Activated T-cell treated with anti-CD3 and anti-CD28 coated beads for 24 hours (primary cell): ENCODE measurements around the gene SPOCK2.
A peak's percentile ranks its signal among the peaks of the same experiment; 100 is the strongest.
"Not testable (repeated sequence)": the region's sequence is repeated elsewhere in the genome, so short reads cannot be mapped to it uniquely, and the experiment has no call there.

Experiments used
- DNase-seq: peaks from one replicate; pipeline ENCODE4 v3.0.0-alpha.2; 2020; ENCODE audit warnings: low read depth

SPOCK2 gene

DNA sequence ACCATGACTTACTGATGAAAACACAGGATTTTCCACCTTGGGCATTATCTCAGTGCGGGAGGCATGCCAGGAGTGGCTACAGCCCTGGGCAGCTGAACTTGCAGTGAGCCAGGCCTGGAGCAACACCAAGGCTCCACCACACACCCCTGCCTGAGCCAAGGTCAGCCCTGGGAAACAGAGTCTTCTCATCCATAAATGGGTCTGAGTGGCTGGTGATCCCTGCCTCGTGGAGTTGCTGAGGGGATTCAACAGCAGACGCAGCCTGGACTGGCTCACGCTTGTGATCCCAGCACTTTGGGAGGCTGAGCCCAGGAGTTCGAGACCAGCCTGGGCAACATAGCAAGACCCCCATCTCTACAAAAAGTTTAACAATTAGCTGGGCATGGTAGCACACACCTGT lies 32.2 kb downstream of the SPOCK2 start:
- no peak for DNase-seq

DNA sequence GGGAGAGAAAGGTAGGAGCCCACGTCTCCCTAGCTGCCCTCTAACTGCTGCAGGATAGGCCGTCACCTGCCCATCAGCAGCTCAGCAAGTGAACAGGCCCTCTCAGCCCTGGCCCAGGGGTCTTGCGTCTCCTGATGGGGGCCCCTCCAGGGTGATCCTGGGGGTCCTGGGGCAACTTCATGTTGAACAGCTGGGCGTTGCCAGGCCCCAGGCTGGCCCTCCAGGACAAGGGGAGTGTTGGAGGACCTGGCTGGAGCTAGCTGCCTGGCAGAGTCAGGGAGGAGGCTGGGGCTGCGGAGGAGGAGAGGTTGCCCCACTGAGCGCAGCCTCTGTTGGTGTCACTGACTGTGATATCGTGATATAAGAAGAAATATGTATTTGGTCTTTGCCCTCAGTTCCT lies 34.7 kb downstream of the SPOCK2 start:
- no peak for DNase-seq

DNA sequence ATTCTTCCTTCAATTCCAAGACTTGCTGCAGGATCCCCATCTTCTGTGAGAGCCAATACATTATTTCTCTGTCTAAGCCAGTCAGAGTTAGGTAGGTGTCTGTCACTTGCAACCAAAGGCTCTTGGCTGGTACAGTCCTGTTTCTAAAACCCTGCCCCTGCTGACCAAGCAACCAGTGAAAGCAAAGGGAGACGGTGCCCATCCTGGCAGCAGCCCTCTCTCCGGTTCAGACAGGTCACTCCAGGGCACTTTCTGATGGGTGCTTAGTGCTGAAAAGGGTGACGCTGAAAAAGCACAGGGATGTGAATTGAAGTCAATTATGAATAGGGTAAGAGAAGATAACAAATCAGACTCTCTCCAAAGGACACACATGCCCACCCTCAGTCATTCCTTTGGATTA lies 37.5 kb downstream of the SPOCK2 start:
- no peak for DNase-seq

DNA sequence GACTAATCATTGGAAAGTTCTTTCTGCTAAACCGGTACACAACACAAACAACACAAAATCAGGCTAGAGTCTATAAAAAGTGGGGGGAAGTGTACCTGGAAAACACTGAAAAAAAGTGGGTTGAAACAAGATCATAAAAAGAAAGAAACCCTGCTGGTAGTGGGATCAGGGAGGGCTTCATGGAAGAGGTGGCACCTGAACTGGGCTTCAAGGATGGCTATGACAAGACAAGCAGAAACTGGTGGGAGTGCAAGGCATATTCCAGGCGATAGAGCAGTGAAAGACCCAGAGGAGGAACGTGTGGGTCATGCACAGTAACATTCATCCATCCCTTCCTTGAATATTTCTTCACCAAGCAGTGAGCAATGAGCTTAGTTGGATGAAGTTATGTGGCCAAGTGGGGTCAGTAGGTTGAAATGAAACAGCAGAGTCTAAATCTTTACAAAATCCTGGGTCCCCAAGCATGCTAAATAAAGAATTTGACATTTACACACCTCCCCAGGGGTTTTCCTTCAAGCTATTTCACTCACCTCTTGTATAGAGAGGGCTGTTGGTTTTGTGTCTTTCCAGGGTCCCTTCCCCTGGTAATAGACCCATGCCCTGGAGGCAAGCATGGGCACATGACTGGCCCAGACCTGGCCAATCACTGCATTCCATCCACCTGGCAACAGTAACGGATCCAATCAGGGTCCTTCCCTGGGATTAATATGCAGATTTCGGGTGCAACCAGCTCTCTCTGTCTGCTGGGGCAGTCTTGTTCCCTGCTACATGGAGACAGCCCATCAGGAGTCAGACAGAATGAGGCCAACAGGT lies 38.2 kb downstream of the SPOCK2 start:
- DNase-seq, result no peak

DNA sequence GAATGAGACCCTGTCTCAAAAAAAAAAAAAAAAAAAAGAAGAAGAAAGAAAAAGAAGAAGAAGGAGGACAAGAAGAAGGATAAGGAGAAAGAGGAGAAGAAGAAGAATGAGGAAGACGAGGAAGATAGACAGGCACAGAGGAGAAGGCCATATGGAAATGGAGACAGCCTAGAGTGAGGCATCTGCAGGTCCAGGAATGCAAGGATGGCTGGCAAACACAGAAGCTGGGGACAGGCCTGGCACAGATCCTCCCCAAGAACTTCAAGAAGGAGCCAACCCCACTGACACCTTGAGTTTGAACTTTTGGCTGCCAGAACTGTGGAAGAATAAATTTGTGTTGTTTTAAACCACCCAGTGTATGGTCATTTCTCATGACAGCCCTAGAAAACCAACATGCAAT lies 38.9 kb downstream of the SPOCK2 start:
- no peak for DNase-seq

DNA sequence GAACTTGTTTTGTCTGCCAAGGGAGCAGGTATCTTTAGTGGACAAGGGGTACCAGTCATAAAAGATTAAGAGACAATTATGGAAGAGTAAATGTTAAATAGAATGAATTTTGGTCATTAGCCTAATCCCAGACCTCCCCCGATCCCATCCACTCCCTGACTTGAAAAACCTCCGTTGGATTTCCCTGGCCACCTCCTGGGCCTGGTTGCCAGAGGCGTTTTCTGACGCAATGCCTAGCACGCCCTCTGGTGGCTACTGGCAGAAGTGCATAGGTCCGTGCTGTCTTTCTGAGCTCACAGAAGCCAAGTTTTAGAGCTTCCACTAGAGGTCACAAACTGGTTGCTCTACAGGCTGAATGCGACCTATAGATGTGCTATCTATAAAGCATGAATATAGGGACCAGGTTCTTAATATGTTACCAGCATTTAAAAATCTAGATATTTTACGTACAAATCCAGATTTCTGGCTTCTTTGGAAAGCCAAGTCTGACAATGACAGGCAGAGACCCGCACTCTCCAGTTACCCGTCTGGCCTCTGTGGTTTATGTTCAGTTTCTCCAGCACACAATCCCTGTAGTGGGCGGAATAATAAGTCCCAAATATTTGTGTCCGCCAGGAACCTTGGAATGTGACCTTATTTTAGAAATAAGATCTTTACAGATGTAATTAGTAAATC lies 39.8 kb downstream of the SPOCK2 start:
- DNase-seq, result peak; percentile 86

DNA sequence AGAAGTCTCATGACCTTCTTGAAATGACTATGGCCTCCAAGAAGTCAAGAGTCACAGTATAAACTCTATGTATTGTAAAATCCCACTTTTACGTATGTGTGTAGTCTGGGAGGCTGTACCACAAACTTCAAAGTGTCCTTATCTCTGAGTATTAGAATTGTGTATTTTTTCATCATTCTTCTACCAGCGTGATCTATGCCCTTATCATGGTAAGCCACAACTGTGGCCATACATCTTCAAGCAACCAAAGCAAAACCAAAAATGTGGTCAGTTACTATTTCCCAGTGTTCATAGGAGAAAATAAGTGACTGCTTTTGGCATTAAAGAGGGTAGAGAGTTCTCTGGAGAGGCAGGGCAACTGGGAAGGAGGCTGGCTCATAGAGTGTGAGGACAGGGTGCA lies 42.8 kb downstream of the SPOCK2 start:
- DNase-seq, result no peak

DNA sequence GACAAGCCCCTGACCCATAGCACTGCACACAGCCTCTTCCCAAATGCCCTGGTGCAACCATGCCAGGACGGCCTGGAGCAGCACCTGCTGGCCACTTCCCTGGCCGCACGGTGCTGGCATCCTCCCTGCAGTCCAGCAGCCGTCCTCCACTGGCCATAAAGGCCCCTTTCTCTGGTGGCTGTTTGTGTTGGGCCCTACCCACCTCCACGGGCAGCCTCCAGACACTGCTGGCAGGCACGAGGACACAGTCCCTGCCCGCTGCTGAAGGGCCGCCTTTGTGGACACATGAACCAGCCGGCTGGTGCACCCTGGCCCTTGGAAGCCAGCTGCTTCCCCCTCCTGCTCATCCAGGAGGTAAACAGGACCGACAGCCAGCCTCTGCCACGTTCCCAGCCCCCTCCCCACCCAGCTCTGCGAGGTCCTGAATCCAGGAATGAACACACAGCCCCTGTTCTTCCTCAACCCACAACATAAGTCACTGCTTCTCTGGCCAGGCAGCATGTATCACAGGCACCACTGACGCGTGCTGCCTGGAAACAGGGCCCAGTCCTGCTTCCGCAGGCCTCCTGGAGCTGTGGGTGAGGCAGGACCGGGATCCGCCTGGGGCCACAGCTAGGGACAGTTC lies 43.8 kb downstream of the SPOCK2 start:
- DNase-seq, result no peak

DNA sequence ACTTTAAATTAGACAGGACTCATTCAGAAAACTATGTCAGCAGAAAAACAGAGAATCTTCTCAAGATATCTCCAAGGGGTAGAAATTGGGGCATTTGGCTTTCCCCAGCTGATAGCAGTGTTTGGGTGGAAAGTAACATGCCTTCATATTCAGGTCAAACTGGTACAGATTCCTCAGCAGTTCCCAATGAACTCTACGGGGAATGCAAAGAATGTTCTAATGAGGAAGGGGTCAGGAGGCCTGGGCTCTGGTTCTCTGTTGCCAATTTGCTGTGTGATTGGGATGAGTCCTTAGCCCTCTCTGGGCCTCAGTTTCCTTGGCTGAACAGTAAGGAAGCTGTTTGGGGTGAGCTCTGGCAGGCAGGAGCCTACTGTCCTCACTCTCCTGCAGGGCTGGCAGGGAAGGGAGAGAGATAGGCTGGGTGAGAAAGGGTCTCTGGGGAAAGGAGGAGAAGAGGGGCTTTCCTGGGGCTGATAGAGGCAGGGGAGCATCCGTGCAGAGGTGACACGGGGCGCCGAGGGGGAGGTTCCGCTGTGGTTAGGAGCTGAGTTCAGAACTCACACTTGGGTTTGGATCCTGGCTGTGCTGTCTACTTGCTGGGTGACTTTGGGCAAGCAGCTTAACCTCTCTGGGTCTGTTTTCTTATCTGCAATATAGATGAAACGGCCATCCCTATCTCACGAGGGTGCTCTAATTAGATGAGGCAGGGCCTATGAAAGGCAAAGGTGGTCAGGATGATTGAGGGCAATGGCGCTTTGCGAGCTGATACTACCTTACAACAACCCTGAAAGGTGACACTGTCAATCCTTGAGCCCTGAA lies 45.1 kb downstream of the SPOCK2 start:
- no peak for DNase-seq

DNA sequence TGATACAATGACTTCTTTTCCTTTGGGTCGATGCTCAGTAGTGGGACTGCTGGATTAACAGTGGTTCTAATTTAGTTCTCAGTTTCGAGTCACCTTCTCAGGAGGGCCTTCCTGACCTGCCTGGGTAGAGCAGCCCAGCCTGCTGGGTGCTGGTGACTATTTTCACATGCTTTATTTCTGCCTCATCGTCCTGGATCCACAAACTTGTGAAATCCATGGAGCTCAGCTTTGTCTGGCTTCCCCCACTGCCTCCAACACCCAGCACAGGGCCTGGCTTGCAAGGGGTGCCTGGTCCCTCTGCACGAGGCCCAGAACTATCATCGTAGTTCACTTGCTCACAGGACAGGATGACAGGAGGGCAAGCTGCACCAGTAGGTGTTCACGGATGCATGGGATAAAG lies 46.9 kb downstream of the SPOCK2 start:
- DNase-seq, result no peak

DNA sequence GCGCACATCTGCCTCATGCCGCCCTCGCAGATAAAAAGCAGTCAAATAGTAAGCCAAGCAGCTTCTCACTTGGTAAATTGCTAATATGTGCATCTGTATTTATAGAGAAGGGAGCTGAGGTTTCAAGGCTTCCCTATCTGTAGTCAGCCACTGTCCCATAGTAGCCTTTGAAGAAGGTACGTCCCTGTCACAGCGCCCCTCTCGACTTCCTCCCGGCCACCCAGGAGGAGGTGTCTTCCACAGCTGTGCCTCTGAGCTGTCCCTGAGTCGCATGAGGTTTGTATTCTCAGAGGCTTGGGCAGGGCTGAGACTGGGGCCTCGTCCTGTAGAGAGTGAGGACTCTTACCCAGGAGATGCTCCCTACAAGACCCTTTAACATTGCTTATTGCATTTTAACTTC lies 49.0 kb downstream of the SPOCK2 start:
- no peak for DNase-seq

DNA sequence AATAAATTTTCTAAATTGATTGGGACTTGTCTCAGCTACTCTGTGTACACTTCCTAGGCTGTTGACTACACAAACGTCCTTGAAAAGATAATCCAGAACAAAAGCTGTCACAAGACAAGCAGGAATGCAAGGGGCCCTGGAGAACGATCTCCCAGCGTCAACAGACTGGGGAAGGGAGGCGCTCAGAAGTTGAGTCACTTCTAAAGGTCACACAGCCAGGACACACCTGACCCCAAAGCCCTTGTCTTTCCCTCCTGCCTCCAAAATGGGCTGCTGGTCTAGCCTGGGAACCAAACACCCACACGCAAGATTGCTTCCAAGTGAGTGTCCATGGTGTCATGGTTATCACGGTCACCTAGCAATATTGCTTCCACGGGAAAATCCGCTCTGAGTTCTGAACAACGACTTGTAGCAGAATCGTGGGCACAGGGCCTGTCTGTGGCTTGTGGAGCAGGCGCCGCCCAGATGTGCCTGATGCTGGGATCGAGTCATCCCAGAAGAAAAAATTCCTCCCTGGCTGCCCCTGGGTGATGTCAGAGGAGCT lies 49.8 kb downstream of the SPOCK2 start:
- no peak for DNase-seq

DNA sequence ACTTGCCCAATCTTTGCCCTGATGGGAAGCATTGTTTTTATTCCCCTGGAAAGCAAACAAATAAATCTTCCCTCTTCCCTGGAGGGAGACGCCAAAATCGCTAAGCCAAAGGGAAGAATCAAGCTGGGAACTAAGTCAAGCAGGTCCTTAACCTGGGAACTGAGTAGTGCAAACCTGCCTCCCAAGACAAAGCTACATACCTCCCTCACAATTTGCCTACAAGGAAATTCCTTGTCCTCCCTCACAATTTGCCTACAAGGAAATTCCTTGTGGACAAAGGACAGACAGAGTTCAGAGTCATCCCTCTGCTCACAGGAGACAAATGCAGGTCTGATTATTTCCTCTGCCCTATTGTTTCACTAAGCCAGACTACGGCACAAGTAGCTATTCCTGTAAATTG lies 50.5 kb downstream of the SPOCK2 start:
- no peak for DNase-seq

DNA sequence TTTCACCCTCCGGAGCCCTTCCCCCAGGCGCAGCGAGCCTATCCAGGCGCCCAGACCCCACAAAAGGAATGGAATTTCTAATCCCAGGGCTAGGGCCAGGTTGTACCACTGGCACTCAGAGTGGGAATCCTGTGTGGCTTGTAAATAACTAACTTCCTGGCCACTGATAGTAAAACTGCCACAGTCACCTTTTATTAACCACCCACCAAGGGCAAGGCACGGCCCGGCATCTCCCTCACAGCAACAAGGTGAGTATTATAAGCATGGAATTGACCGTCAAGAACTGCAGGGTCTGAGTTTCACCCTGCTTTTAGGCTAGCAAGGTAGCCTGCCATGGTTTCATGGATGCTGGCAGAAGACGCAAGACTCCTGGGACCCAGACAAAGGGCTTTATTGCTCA lies 51.1 kb downstream of the SPOCK2 start:
- DNase-seq, result no peak

DNA sequence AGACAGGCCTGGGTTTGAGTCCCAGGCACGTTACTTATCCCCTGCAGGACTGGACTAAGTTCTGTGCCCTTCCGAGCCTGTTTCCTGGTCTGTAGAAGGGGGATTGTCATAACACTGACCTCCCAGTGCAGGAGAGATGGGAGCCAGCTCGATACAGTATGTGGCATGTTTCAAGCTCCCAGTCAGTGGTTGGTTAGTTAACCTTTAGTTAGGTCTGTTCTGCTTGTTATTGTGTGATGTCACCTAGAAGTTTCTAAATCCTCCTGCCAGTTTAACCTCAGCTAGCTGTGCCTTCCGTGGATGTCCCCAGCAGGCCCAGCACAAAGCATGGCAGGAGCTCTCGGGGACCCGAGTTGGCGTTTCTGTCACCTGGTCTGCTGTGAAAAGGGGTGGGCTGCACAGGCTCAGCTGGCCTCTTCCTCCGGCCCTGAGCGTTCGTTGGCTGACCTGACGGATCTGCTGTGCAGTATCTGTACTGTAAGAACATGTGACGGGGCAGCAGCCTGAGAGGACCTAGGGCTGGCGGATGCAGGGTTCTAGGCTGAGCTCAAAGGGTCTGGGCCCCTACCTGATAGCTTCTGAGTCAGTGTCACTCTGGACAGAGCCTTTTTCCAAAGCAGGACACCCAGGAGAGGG lies 53.0 kb downstream of the SPOCK2 start:
- DNase-seq, result no peak

DNA sequence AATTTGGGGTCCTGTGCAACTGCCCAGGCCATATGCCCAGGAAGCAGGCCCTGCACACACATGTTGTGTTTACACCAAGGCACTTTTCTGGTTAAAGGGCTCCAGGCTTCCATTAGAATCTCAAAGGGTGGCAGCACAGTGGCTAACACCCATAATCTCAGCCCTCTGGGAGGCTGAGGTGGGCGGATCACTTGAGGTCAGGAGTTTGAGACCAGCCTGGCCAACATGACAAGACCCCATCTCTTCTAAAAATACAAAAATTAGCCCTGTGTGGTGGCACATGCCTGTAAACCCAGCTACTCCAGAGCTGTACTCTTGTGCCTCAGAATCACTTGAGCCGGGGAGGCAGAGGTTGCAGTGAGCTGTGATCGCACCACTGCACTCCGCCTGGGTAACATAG lies 53.6 kb downstream of the SPOCK2 start:
- DNase-seq, result no peak

DNA sequence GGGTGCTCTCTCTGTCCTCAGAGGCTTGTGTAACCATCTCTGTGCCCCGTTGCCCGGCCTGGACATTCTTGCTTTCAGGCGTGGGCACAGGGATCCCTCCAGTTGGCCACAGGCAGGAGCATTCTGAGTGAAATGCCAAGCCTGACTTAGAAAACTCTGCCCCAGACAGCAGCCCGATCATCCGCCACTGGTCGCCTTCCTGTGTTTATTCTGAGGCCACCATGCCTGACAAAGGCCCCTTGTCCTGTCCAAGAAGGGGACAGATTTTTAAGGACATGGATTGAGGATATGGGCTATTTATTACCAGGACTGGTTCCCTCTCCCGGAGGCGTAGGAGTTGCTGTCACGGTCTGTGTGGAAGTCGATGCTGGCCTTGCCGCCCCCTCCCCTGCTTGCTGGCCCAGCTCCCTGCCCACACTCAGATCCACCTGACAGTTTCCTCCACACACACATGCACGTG lies 54.3 kb downstream of the SPOCK2 start:
- no peak for DNase-seq

DNA sequence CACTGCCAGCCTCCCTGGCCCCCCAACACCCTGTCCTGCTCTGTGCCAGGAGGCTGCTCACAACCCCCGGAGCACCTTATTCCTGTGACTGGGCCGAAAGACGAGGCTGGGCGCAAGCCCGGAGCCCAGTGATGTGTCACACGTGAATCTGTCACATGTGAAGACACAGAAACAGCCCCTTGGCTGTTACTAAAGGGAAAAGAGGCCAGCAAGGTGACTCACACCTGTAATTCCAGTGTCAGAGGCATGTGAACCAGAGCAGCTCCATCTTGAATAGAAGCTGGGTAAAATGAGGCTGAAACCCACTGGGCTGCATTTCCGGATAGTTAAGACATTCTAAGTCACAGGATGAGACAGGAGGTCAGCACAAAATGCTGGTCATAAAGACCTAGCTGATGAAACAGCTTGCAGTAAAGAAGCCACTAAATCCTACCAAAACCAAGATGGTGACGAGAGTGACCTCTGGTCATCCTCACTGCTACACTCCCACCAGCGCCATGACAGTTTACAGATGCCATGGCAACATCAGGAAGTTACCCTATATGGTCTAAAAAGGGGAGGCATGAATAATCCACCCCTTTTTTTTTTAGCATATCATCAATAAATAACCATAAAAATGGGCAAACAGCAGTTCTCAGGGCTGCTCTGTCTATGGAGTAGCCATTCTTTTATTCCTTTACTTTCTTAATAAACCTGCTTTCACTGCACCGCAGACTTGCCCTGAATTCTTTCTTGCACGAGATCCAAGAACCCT lies 55.8 kb downstream of the SPOCK2 start:
- not testable (repeated sequence) for DNase-seq

DNA sequence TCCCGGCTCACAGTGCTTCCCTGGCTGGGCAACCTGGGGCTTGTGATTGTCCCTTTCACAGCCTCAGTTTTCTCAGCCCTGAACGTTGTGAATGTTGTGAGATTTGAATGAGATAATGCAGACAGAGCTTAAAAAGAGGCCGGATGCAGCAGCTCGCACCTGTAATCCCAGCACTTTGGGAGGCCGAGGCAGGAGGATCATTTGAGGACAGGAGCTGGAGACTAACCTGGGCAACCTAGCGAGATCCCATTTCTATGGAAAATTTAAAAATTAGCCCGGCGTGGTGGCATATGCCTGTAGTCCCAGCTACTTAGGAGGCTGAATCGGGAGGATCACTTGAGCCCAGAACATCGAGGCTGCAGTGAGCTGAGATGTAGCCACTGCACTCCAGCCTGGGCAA lies 56.6 kb downstream of the SPOCK2 start:
- DNase-seq, result no peak

DNA sequence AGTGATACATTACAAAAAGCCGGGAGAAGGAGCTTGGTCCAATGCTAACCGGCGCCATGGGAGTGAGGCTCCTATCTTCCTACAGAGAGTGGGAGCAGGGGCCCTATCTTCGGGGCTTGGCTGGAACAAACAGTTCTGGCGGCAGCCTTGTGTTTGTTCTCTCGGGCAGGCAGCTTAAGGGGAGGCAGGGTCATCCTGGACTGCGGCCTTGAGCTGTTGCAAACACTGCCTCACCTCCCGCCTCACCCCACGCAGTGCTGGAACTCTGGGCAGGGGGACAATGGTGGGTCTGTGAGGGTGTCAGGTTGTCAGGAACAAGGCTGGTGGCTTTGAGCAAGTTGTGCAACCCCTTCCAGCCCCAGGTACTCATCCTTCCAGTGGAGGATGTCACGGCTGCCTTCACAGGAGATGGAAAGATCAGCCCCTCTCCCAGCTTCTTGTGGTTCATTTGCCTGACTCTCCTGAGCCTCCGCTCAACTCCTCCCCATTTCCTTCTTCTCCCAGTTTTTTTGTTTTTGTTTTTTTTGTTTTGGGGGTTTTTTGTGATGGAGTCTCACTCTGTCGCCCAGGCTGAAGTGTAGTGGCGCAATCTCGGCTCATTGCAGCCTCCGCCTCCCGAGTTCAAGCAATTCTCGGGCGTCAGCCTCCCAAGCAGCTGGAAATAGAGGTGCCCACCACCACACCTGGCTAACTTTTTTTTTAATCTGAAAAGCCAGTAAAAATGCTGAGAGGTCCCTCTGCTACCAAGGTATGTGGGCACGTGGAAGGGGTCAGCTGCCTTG lies 57.4 kb downstream of the SPOCK2 start:
- no peak for DNase-seq
